HepG2 (cell line): ENCODE results near the gene NOC2L. TPM values are rescaled to one million over a fixed set of nuclear protein-coding genes. Genes with fewer than 3 reads are reported as not detected.

ENCODE experiments used
- ATAC-seq: fragments of 200-7000 bp; cut with Tn5 transposase; 3 replicates; pipeline ENCODE4 v1.9.1; 2020; ENCODE audit warnings: mild to moderate bottlenecking, moderate library complexity
- BruUV-seq: library from RNA; stranded (reverse); fragments of 400-500 nt; replicated peaks from 2 replicates; lab custom pipeline; 2021; lab: Mats Ljungman, UMichigan
- CTCF ChIA-PET: fragments of 300-600 bp; formaldehyde crosslinking; extraction: SDS; loops from one replicate; lab custom pipeline; 2021; ENCODE audit warnings: low total read pairs, inconsistent platforms, low intra/inter-chr PET ratio; lab: Yijun Ruan, JAX
- POLR2A ChIA-PET: fragments of 350-600 bp; sonication (Branson Sonifier 250); formaldehyde crosslinking; loops from one replicate; lab custom pipeline; 2020; ENCODE audit warnings: antibody characterized with exemption, inconsistent platforms; lab: Yijun Ruan, JAX
- DNase-seq: peaks from one replicate; pipeline ENCODE4 v3.0.0-alpha.2; 2015; ENCODE audit warnings: low spot score
- FAIRE-seq: peaks from 3 replicates; lab custom pipeline; 2011; peaks lifted over from hg19 to GRCh38; lab: Jason Lieb, UNC
- H2AFZ ChIP-seq: one replicate; pipeline ENCODE4 v1.6.1; 2011; ENCODE audit warnings: low read length, inconsistent platforms
- H3K27ac ChIP-seq: fragments of 300-600 bp; 3 replicates; pipeline ENCODE4 v1.8.0; 2011; ENCODE audit warnings: mixed run types, mild to moderate bottlenecking, mixed read lengths, low read length, inconsistent platforms; ENCODE audit not compliant: insufficient read depth; ENCODE audit errors: extremely low read length
- H3K27me3 ChIP-seq, 2 experiments: fragments of 200-600 bp in 1 of 2; 2 replicates in 1 of 2; 3 replicates in 1 of 2; pipeline versions ENCODE4 v1.6.0 to v1.8.0; 2011; ENCODE audit warnings: low read length in 2 of 2, mild to moderate bottlenecking in 2 of 2, moderate library complexity in 2 of 2, inconsistent platforms in 1 of 2; ENCODE audit not compliant: insufficient read depth in 2 of 2, control insufficient read depth in 1 of 2
- H3K36me3 ChIP-seq, 2 experiments: fragments of 200-600 bp in 1 of 2; replicated peaks in 1 of 2; 2 replicates in 1 of 2; 3 replicates in 1 of 2; pipeline versions ENCODE4 v1.5.1 to v1.8.0; 2011; ENCODE audit warnings: low read length in 2 of 2, inconsistent platforms in 1 of 2; ENCODE audit not compliant: insufficient read depth in 2 of 2, control insufficient read depth in 1 of 2
- H3K4me1 ChIP-seq: 2 replicates; pipeline ENCODE4 v1.5.1; 2012; ENCODE audit warnings: low read length, inconsistent platforms; ENCODE audit not compliant: insufficient read depth
- H3K4me2 ChIP-seq: 2 replicates; pipeline ENCODE4 v1.6.0; 2011; ENCODE audit warnings: low read depth, low read length, inconsistent platforms
- H3K4me3 ChIP-seq, 3 experiments: fragments of 200-600 bp in 1 of 3; sonication (generic), shearing (Covaris generic) in 1 of 3; replicated peaks in 1 of 3; 2 replicates each; pipeline ENCODE4 v1.5.1; 2011 to 2016; ENCODE audit warnings: low read length in 3 of 3, inconsistent platforms in 2 of 3, low read depth in 2 of 3, mild to moderate bottlenecking in 2 of 3, control low read depth in 1 of 3, mixed read lengths in 1 of 3; ENCODE audit not compliant: insufficient read depth in 1 of 3
- H3K79me2 ChIP-seq: one replicate; pipeline ENCODE4 v1.6.1; 2011; ENCODE audit warnings: low read length, inconsistent platforms; ENCODE audit not compliant: insufficient read depth
- H3K9ac ChIP-seq: 2 replicates; pipeline ENCODE4 v1.6.0; 2011; ENCODE audit warnings: mild to moderate bottlenecking, low read depth, low read length, inconsistent platforms; ENCODE audit not compliant: insufficient read depth
- H3K9me3 ChIP-seq: 2 replicates; pipeline ENCODE4 v1.5.1; 2012; ENCODE audit warnings: mild to moderate bottlenecking, low read length
- H4K20me1 ChIP-seq: 2 replicates; pipeline ENCODE4 v1.6.0; 2011; ENCODE audit warnings: inconsistent platforms, mild to moderate bottlenecking, low read length, moderate library complexity; ENCODE audit not compliant: insufficient read depth
- EP300 ChIP-seq, 3 experiments: sonication (generic) in 1 of 3; formaldehyde crosslinking in 1 of 3; IDR thresholded peaks; 2 replicates each; pipeline versions ENCODE4 v1.5.1 to v1.6.1; 2011 to 2020; ENCODE audit warnings: low read depth in 2 of 3, low read length in 2 of 3, borderline replicate concordance in 1 of 3, improper control_type of control experiment in 1 of 3, mild to moderate bottlenecking in 1 of 3, missing genetic modification reagents in 1 of 3, moderate library complexity in 1 of 3
- ETV5 ChIP-seq: IDR thresholded peaks from 2 replicates; pipeline ENCODE4 v1.6.1; 2018; ENCODE audit warnings: missing biosample characterization, missing genetic modification reagents, inconsistent platforms, borderline replicate concordance
- HOXA9 ChIP-seq: sonication (generic); formaldehyde crosslinking; IDR thresholded peaks from 2 replicates; pipeline ENCODE4 v1.8.1; 2022; ENCODE audit warnings: missing genetic modification reagents, mild to moderate bottlenecking, moderate library complexity, borderline replicate concordance
- NCOA2 ChIP-seq: sonication (generic); formaldehyde crosslinking; IDR thresholded peaks from 2 replicates; pipeline ENCODE4 v1.8.0; 2022; ENCODE audit warnings: inconsistent platforms
- NR2F2 ChIP-seq: IDR thresholded peaks from 2 replicates; pipeline ENCODE4 v1.6.1; 2012; ENCODE audit warnings: low read depth, inconsistent platforms, borderline replicate concordance
- TP53 ChIP-seq: sonication (generic); formaldehyde crosslinking; conservative IDR thresholded peaks from 2 replicates; pipeline ENCODE4 v1.4.0; 2020; ENCODE audit warnings: missing genetic modification reagents
- ZFP36 ChIP-seq: fragments of 150-350 bp; IDR thresholded peaks from 2 replicates; pipeline ENCODE4 v1.6.1; 2018; ENCODE audit warnings: borderline replicate concordance, low read length, low read depth; ENCODE audit not compliant: partially characterized antibody
- ZNF24 ChIP-seq: fragments of 450-650 bp; IDR thresholded peaks from 2 replicates; pipeline ENCODE4 v1.6.1; 2017; ENCODE audit warnings: antibody characterized with exemption, mild to moderate bottlenecking
- ZNF3 ChIP-seq: IDR thresholded peaks from 2 replicates; pipeline ENCODE4 v1.7.0; 2017; ENCODE audit warnings: inconsistent platforms
- WGBS: methylation state at CpG from one replicate; pipeline ENCODE4 v1.1.6; 2017; ENCODE audit warnings: low lambda C conversion rate; 5-methylcytosine and 5-hydroxymethylcytosine counted together
- in situ Hi-C: cut with HindIII; loops from 2 replicates; pipeline ENCODE4 v1.10.0; 2017; ENCODE audit warnings: low pct_unique_long_range_greater_than_20kb; ENCODE audit not compliant: extremely low pct_ligation_motif_present
- intact Hi-C: fragments of 100-400 bp; cut with micrococcal nuclease; formaldehyde crosslinking; loops from one replicate; pipeline ENCODE4 v1.10.0; 2022; ENCODE audit not compliant: unreplicated experiment
- polyA plus RNA-seq, 8 experiments: library from polyadenylated mRNA; depleted of rRNA in 3 of 8; stranded (reverse) in 7 of 8; unstranded in 1 of 8; fragments of >200 nt; fragmentation: Illumina TruSeq in 4 of 8; extraction: Trizol in 4 of 8; gene quantifications; 2 replicates each; pipeline versions ENCODE4 v1.2.1 to v1.2.3, GENCODE V29; 2011 to 2016; ENCODE audit warnings: low read depth in 4 of 8, missing spikeins in 1 of 8, mixed read lengths in 1 of 8; ENCODE audit not compliant: insufficient read depth in 1 of 8
- total RNA-seq, 5 experiments: library from RNA; depleted of rRNA; stranded (reverse); fragments of >200 nt; fragmentation: Illumina TruSeq; extraction: Trizol; gene quantifications; 2 replicates each; pipeline ENCODE4 v1.2.3, GENCODE V29; 2016; ENCODE audit warnings: low read depth in 1 of 5
- TF ChIP-seq, protein P1 (sequence below): sonication (generic); formaldehyde crosslinking; IDR thresholded peaks from 2 replicates; pipeline ENCODE4 v1.8.1; 2023; ENCODE audit warnings: mild to moderate bottlenecking, missing genetic modification reagents

The NOC2L gene
- total and polyA plus RNA-seq, 2 of the 13 experiments (the other 11 are each of a cell fraction or from before 2014, with no cell fraction given) = 32.0 to 103 TPM

- Histone ChIP-seq H3K9ac (no peak overlapping the region), H3K4me3 (no peak overlapping the region), H3K9me3 (no peaks in the 10 kb centered on the region), H3K27ac (no peak overlapping the region), H4K20me1 (peaks cover 6% of the 10 kb centered on the region; the same call in 1 of the 2 replicates), H3K4me2 (no peak overlapping the region), H3K4me1 (peaks cover 58% of the 10 kb centered on the region), H3K27me3 (peaks cover 42 to 94% of the 10 kb centered on the region in 2 experiments), H2AFZ (no peak overlapping the region), H3K79me2 (no peaks in the 10 kb centered on the region), H3K36me3 (no peaks in the 10 kb centered on the region)
- WGBS = 3% methylated on average over 5 of the region's 31 CpGs
- BruUV-seq = no TSS peak
- in situ Hi-C loops = no loop called here
- intact Hi-C loops = no loop called here
- ChIA-PET POLR2A (no interaction called here), CTCF (interaction anchor here (1.5 kb wide), 1 partner anchor 11 kb away, joined by 3 read pairs; no protein-coding TSS in a partner anchor)
- TF ChIP-seq TP53 (CRISPR knock-in tag) (no peak), ZNF24 (no peak), NCOA2 (CRISPR knock-in tag) (no peak), ZNF3 (CRISPR knock-in tag) (no peak), HOXA9 (CRISPR knock-in tag) (no peak), ETV5 (CRISPR knock-in tag) (no peak), EP300 (IDR thresholded peaks at IDR 0.05; ENCODE audit: low read depth in 2 of 2, low read length in 2 of 2) (no peak), EP300 (CRISPR knock-in tag; IDR thresholded peaks at IDR 0.05; ENCODE audit: borderline replicate concordance) (no peak), ZFP36 (no peak), NR2F2 (no peak)
- TF ChIP-seq, protein P1, sequence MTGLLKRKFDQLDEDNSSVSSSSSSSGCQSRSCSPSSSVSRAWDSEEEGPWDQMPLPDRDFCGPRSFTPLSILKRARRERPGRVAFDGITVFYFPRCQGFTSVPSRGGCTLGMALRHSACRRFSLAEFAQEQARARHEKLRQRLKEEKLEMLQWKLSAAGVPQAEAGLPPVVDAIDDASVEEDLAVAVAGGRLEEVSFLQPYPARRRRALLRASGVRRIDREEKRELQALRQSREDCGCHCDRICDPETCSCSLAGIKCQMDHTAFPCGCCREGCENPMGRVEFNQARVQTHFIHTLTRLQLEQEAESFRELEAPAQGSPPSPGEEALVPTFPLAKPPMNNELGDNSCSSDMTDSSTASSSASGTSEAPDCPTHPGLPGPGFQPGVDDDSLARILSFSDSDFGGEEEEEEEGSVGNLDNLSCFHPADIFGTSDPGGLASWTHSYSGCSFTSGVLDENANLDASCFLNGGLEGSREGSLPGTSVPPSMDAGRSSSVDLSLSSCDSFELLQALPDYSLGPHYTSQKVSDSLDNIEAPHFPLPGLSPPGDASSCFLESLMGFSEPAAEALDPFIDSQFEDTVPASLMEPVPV = no peak
- no peak for ATAC-seq
- no peak for DNase-seq
- no peak for FAIRE-seq
Measured at GRCh38 chr1:916173-917075, 42.6 kb downstream of the NOC2L start.
